GM19043 (cell line): Measurements from ENCODE around the gene TRAF6.
"Not testable (repeated sequence)": the region's sequence is repeated elsewhere in the genome, so short reads cannot be mapped to it uniquely, and the experiment has no call there.

Source experiments
- ATAC-seq: cut with Tn5 transposase; IDR thresholded peaks from one replicate; pipeline ENCODE4 v1.9.1; 2021; ENCODE audit warnings: low read depth; ENCODE audit not compliant: unreplicated experiment

TRAF6 gene

DNA sequence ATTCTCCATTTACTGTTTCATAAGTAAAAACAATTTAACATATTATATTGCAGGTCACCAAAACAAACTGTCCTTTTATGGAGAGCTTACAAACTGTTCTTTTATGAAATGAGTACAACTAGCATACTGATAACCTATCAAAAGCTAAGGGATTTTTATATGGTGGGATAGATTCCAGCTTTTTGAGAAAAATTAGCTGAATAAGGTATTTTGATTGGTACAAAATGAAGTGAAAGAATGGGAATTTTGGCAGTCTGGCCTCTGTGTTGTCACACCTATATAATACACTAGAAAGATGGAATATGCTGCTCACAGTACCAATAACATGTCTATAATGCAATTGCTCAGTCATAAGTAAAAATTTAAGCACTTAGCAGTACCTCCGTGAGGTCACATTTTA, 11.4 kb downstream of the TRAF6 start:
- no peak for ATAC-seq

DNA sequence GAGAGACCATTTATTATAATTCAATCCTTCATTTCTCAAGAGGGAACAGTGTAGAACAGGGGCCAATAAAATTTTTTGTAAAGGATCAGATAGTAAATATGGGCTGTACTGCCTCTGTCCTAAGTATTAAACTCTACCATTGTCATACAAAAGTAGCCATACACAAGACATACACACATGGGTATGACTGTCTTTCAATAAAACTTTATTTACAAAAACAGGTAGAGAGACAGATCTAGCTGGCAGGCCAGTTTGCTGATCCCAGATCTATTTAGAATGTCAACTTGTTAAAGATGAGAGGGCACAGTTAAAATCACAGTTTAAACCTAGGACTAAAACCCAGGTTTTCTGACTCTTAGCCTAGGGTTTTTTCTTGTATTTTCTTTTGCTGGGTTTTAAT, 16.7 kb downstream of the TRAF6 start:
- ATAC-seq: no peak

DNA sequence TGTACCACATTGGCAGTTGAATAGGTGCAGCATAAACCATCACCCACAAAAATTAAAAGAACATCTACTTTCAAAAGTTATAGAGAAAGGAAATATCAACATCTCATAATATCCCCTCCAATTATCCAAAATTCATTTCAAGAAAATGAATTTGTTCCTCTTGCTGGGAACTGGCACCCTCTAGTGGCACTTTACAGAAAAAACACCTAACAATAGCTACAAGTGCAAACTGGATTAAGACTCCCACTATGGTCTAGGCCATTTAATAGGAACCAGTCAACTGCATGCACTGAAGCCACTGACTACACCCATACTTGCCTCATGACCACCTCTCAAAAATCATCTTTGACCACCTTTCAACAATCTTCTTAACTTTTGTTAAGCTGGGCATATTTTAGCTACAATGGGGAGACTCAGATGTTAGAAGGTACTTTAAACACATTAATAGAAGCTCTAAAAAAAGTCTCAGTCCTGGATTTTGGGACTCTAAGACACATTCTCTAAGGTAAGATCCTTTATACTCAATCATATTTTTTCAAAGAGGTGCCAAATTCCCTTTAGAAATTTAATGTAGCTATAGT, 17.3 kb downstream of the TRAF6 start:
- no peak for ATAC-seq

DNA sequence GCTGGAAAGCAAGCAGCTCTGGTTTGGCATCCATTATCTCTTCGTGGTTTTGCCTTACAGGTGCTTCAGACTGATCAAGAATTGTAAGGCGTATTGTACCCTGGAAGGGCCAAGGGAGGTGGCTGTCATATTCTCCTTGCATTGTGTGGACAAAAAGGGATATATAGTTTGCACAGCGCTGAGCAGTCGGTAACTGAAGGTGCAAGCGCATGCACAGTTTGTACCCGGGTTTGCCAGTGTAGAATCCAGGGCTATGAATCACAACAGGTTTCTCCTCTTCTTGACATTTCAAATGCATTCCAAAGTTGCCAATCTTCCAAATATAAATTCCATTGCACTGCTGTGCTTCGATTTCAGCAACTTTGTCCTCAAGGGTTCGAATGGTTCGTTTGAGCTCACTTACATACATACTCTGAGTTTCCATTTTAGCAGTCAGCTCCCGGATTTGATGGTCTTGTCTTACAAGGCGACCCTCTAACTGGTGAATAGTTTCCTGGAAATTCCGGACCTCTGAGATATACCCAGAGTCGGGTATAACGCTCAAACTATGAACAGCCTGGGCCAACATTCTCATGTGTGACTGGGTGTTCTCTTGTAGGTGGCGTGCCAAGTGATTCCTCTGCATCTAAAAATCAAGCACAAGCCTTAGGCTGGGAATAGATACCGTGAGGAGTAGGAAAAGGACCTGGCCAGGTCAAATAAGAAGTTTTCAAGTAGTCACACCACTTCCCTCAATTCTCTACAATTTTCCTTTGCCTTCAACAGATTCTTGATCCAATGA, 19.9 kb downstream of the TRAF6 start:
- ATAC-seq: no peak

DNA sequence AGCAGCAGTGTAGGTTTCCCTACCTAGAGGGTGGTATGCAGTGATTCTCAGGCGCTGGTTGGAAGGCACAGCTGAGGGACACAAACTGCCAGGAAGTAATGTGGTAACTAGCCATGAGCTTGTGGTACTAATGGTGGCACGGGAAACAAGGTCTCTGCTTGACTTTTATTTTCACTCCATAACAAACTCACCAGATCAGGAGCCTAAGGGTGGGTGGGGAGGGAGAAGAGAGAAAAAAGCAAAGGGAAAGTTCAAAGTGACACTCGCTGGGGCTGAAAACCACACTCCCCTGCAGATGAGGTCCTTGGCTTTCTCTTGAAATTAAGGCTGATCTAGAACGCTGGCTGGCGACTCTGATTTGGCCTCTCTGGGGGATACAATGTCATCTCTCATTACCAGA, 22.0 kb downstream of the TRAF6 start:
- ATAC-seq: peak; percentile 61

DNA sequence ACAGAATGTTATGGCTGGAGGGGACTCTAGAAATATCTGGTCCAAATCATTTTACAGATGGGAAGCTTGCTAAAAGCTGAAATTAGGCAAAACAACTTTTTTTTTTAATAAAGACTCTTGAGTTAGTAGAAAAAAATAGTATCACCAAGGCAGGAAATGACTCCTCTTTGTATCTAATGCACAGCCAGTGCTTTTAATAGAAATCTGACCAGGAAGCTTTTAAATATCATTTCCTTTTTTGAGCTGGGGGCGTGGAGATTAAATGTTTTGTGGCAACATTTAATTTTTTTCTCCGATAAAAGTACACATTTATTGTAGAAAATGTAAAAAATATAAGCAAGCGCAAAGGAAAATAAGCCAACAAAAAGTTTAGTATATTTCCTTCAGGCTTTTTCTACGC, 22.5 kb downstream of the TRAF6 start:
- no peak for ATAC-seq

DNA sequence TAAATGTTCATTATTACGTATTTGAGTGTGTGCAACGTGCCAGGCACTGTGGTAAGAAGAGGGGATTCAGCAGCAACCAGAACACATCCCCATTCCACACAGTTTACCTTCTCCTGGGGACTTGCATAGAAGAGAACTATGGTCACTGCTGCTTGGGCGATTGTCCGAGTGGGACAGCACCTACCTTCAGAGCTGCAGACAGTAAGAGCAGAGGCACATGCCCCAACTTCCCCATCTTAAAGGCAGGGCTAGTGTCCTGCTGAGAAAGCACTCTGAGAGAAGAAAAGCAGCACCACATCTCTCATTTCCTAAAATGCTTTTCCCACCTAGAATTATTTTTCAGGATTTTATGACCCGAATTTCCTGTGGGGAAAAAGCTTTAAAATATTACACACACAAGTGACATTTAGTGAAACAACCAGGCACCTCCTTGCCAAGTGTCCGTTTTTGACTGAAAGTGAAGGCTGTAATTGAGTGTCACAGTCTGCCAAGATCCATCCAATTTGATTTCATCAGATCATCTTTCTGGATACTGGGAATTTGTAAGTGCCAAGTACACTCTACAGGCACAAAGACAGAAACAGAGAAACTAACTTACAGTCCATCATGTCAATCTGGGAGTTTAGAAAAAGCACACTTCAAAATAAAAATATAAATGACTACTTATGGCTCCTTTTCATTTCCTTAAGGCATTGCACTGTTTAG, 24.6 kb downstream of the TRAF6 start:
- ATAC-seq: no peak

DNA sequence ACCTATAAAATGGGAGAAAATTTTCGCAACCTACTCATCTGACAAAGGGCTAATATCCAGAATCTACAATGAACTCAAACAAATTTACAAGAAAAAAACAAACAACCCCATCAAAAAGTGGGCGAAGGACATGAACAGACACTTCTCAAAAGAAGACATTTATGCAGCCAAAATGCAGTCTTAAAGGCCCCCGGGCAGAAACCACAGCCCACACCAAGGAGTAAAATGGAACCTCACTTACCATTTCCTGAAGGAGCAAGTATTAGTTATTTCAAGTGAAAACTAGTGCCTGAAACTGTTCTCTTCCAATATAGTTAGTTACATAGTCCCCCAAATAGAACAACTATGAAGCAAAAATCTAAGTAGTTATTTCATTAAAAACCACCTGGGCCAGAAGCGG, 27.0 kb downstream of the TRAF6 start:
- ATAC-seq: not testable (repeated sequence)

DNA sequence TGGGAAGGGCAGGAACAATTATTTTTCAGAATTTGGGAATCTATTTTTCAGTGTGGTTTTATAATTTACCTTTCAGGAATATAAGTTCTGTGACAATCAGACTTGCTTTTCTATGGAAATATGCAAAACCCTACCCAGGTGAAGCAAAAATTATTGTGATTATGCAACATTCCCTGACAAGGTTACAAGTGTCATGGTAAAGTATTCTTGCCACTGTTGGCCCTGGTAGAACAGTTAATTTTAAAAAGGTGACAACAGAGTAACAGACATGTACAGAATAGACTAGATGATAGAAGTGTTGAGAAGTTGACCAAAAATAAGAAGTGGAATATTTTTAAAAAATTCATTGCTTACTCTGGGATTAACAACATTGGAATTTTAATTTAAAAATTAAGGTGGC, 29.2 kb downstream of the TRAF6 start:
- no peak for ATAC-seq

DNA sequence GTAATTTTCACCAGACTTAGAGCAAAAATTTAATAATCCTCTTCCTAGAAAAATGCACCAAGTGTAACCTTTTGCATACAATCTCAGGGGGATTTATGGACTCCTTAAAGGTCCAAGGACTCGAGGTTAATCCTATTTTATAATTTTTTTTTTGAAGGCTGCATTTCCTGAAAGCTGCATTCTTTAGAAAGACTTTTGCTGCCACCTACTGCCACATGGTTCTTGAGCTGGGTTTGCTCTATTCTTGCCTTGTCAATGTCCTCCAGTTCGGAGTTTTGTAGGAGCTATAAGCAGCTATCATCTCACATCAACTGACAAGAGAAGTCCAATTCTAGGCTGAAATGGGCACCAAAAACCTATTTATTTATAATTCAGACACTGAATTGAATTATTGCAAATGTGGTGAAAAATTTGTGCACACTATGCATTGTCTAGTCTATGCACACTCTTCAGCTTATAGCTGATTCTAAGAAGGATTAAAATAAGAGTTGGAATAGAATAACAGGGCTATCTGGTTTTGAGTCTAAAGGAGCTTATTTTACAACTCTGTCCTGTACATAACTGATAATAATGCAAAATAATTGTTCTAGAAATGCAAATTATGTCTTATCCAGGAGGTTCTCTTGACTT, 31.3 kb downstream of the TRAF6 start:
- no peak for ATAC-seq

DNA sequence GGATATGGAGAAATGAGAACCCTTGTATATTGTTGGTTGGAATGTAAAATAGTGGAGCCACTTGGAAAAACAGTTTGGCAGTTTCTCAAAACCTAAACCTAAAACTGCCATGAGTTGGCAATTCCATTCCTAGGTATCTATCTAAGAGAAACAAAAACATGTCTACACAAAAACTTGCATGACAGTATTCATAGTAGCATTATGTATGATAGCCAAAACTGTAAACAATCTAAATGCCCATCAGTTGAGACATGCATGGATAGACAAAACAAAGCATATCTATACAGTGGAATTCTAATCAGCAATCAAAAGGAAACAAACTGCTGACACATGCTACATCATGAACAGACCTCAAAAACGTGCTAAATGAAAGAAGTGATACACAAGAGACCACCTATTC, 34.9 kb downstream of the TRAF6 start:
- ATAC-seq: no peak

DNA sequence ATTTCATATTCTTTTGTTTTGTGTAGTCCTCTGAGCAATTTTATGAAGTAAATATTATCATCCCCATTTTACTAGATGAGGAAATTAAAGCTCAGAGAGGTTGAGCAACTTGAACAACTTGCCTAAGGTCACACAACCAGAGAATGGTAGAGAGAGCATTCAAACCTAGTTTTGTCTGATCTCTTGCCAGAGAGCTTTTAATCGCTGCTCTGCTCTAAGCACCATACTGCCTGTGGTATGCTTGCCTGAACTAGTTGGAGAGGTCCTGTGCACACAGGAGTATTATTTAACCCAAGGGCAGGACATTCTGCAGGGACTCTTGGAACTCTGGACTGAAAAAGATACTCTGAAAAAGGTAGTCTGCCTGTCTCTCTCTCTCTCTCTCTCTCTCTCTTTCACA, 38.5 kb downstream of the TRAF6 start:
- no peak for ATAC-seq

DNA sequence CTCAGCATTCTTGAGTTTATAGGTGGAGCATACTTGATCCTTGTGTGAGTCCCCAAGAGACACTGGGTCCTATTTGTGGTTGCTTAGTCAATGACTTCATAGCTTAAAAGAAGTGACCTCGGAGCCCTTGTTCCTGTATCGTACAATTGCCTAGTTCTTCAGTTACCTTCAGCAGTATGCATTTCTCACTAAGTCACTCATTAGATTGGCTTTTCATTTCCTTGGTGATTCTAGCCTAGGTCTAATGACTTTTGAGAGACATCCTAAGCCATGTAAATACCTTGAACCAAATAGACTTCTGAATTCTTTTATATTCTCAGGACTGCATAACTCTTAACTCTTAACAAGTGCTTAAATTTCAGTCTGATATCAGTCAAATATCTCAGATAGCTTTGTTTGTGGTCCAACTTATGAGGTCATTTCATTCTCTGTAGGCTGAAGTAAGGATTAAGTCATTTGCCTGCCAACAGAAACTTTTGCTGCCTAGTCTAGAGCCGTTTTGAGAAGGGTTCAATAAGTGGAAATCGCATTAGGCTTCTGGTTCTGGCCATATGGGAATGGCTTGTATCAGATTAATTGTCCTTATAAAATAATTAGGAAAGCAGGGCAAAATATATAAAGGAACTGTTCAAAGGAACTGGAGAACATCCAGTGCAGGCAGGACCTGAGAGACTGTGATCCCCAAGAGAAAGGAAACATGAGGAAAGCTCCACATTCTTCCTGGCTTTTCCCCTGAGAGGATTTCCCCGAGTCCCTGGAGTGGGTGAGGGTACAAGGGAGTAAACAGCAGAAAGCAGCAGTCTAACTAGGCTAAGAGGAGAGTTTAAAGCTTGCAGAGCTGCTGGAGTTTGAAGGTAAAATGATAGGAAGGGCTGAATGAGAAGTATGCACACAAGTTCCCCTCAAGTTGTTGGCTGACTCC, 39.9 kb downstream of the TRAF6 start:
- ATAC-seq: no peak

DNA sequence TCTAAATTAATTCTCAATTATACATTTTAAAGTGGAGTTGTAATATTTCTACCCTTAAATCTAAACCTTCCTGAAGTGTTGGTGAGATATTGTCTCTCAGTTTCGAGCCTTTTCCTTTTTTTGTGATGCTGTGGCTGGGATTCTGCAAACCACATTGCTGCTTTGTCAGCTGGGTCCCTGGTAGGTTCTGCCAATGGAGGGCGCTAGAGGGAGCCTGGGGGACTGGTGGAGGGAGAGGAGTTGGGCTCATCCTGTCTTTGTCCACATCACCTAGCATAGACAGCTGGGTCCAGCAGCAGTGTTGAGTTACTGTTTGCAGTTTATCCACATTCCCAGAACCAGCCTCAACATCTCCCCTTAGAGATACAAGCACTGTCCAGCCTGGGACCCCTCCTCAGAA, 41.0 kb downstream of the TRAF6 start:
- no peak for ATAC-seq

DNA sequence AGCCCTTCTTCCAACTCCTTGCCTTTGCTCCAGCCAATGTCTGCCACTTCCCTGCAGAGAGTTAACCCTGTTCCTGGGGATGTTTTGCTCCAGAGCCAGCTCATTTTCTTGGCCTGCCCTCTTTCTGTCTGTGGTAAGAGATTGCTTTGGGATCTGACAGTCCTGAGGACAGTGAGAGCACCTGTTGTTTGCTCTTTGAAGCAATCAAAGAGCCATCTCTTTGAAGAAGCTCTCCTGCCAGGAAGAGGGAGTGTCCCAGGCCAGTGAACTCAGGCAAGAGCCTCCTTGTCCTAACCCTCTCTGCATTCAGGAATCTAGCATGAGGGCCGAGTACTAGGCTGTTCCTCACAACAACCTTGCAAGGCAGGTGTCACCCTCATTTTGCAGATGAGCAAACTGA, 42.2 kb downstream of the TRAF6 start:
- ATAC-seq: no peak

DNA sequence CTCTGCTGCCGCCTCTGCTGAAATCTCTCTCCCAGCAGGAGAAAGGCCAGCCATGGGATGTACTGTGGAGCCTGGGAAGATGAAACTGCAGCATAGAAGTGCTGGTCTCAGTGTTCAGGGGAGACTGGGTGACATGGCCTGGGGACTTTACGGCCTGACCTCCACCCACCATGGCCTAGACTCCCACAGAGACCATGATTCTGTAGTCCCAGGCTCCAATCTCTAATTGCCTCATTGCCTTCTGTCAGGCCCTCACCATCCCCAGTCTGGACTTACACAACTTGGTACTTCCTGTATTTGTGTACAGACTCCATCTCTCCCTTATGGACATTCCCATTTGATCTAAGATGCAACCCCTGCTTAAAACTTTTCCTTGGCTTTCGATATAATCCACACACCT, 43.1 kb downstream of the TRAF6 start:
- ATAC-seq: no peak

DNA sequence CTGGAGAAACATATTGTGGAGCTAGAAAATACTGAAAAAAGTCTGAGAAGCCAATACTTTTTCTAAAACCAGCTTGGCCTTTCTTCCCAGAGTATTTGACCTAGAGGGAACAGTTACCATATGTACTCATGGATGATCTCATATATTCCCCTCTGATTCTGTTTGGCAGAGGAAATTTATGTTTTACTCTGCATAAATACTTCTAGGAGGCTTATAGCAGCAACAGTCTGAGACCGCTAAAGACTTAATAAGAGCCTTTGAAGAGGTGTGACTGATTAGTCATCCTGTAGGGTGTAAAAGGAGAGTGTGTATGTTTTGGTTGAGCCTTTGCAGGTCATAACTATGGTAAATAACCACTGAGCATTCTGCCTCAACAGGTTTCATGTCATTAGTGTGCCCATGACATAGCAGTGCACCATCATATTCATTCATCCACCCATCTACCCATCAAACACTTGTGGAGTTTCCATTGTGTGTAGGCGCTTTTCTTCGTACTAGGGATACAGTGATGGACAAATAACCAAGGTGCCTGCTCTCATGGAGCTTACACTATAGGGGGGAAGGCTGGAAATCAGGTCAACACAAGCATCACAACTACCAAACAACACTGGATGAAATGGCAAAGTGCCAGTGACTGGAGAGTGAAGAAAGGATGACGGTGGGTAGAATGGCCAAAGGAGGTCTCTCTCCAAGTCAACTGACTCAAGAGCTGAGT, 44.5 kb downstream of the TRAF6 start:
- ATAC-seq: no peak

DNA sequence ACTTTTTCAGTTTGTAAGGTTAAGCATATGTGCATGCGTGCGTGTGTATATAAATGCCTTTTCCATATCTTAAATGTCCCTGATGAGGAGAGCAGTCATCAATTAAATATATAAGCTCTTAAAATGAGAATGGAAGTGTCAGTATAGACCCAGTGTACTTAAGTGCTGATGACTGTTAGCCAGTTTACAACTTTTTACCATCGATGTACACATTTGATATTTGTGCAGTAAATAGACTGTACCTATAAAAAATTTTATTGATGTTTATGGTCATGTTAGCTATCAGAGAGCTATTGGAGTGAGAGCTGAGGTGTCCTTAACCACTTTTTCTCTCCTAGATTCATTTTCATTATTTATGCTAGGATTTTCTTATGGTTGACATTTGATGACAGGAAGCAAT, 45.4 kb downstream of the TRAF6 start:
- no peak for ATAC-seq

DNA sequence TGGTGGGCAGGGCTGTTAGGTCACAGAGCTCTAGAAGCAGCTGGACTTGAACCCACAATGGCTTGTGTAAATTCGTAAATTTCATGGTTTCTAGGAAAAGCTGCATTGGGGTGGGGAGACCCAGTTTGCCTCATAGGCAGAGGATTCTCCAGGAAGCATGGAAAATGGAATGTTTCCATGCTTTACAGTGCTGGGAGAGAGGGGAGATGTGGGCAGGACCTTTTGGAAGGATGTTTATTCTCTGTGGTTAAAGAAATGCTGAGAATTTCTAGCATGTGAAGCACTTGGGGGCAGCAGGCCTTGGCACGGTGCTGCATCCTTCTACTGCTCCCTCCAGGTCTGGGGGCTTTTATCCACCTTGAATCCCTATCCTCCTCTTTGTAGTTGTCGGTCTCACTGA, 46.3 kb downstream of the TRAF6 start:
- ATAC-seq: no peak

DNA sequence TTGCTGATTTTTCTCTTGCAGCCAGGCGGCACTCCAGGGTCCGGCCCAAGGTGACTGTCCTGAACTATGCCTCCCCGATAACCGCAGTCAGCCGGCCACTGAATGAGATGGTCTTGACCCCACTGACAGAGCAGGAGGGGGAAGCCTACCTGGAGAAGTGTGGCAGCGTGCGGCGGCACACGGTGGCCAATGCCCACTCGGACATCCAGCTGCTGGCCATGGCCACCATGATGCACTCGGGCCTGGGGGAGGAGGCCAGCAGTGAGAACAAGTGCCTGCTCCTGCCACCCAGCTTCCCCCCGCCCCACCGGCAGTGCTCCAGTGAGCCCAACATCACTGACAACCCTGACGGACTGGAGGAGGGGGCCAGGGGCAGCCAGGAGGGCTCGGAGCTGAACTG, 47.8 kb downstream of the TRAF6 start:
- ATAC-seq: no peak
